K562 (cell line): Measurements from ENCODE around the gene FGF2. TPM values are rescaled to one million over a fixed set of nuclear protein-coding genes. Genes with fewer than 3 reads are reported as not detected.
A peak's percentile ranks its signal among the peaks of the same experiment; 100 is the strongest.

ENCODE experiments used
- ATF3 ChIP-seq, 2 experiments: fragments of 450-650 bp in 1 of 2; sonication (generic) in 1 of 2; formaldehyde crosslinking in 1 of 2; IDR thresholded peaks in 1 of 2; conservative IDR thresholded peaks in 1 of 2; 2 replicates each; pipeline versions ENCODE4 v1.6.1 to v1.8.1; 2016 to 2023; ENCODE audit warnings: mild to moderate bottlenecking in 2 of 2, moderate library complexity in 2 of 2, inconsistent platforms in 1 of 2, missing genetic modification reagents in 1 of 2
- CBX2 ChIP-seq: fragments of 200-600 bp; sonication (generic); IDR thresholded peaks from one replicate; pipeline ENCODE4 v1.6.1; 2012; ENCODE audit warnings: mild to moderate bottlenecking, low read length, inconsistent platforms; ENCODE audit not compliant: insufficient read depth, poor library complexity, severe bottlenecking
- CBX8 ChIP-seq: fragments of 200-600 bp; sonication (generic); IDR thresholded peaks from 2 replicates; pipeline ENCODE4 v1.6.1; 2012; ENCODE audit warnings: borderline replicate concordance, mixed run types, low read depth, mild to moderate bottlenecking, moderate library complexity, mixed read lengths, low read length, control low read depth, inconsistent platforms; ENCODE audit not compliant: poor library complexity, severe bottlenecking; ENCODE audit errors: extremely low read depth
- CREBBP ChIP-seq: IDR thresholded peaks from one replicate; pipeline ENCODE4 v1.6.1; 2012; ENCODE audit warnings: low read depth, mild to moderate bottlenecking, control low read depth, inconsistent platforms, low read length
- FOXJ3 ChIP-seq: sonication (generic); formaldehyde crosslinking; IDR thresholded peaks from 2 replicates; pipeline ENCODE4 v1.4.0; 2020; ENCODE audit warnings: mild to moderate bottlenecking, missing genetic modification reagents
- MAFG ChIP-seq: fragments of 450-650 bp; conservative IDR thresholded peaks from 2 replicates; pipeline ENCODE4 v1.6.1; 2016; ENCODE audit warnings: missing genetic modification characterization, missing compliant biosample characterization
- MCM7 ChIP-seq, 2 experiments: fragments of 450-650 bp; IDR thresholded peaks; 2 replicates each; pipeline ENCODE4 v1.6.1; 2016 to 2018
- PTBP1 ChIP-seq: fragments of 200-400 bp; formaldehyde crosslinking; IDR thresholded peaks from 2 replicates; pipeline ENCODE4 v1.6.1; 2017; ENCODE audit warnings: low read depth, low read length
- RHOXF2B ChIP-seq: fragments of 250-450 bp; sonication (Bioruptor Pico); conservative IDR thresholded peaks from 2 replicates; pipeline ENCODE4 v1.5.1; 2021
- SAP30 ChIP-seq: fragments of 200-600 bp; sonication (generic); IDR thresholded peaks from 2 replicates; pipeline ENCODE4 v1.6.1; 2012; ENCODE audit warnings: borderline replicate concordance, low read depth, mild to moderate bottlenecking, moderate library complexity, low read length, control low read depth, inconsistent platforms; ENCODE audit not compliant: insufficient read depth, poor library complexity, severe bottlenecking
- SLC30A9 ChIP-seq: fragments of 250-450 bp; sonication (Bioruptor Pico); IDR thresholded peaks from 2 replicates; pipeline ENCODE4 v1.8.0; 2022; ENCODE audit warnings: mild to moderate bottlenecking, moderate library complexity
- TBL1XR1 ChIP-seq, 2 experiments: IDR thresholded peaks; 2 replicates each; pipeline ENCODE4 v1.6.1; 2012; ENCODE audit warnings: improper control_type of control experiment in 2 of 2, low read length in 2 of 2, mild to moderate bottlenecking in 1 of 2
- ZNF354B ChIP-seq: fragments of 250-450 bp; sonication (Bioruptor Pico); IDR thresholded peaks from 2 replicates; pipeline ENCODE4 v1.4.0; 2020
- ZNF407 ChIP-seq: fragments of 450-650 bp; IDR thresholded peaks from 2 replicates; pipeline ENCODE4 v1.6.1; 2016; ENCODE audit warnings: low read depth
- ZNF668 ChIP-seq: fragments of 250-450 bp; sonication (Bioruptor Pico); IDR thresholded peaks from 2 replicates; pipeline ENCODE4 v1.8.0; 2022; ENCODE audit warnings: mild to moderate bottlenecking, inconsistent platforms
- ZNF778 ChIP-seq: fragments of 450-650 bp; formaldehyde crosslinking; IDR thresholded peaks from 2 replicates; pipeline ENCODE4 v1.4.0; 2020; ENCODE audit warnings: mild to moderate bottlenecking, moderate library complexity
- ZNF785 ChIP-seq: fragments of 250-450 bp; sonication (Bioruptor Pico); IDR thresholded peaks from 2 replicates; pipeline ENCODE4 v1.4.0; 2020; ENCODE audit warnings: mild to moderate bottlenecking
- polyA plus RNA-seq, 8 experiments: library from polyadenylated mRNA; depleted of rRNA in 4 of 8; stranded (reverse) in 5 of 8; unstranded in 3 of 8; fragments of >200 nt; fragmentation: Nextera tagmentation in 2 of 8; fragmentation: Illumina TruSeq in 1 of 8; extraction: Ambion mirVana in 2 of 8; extraction: Trizol in 1 of 8; gene quantifications; 2 replicates each; pipeline versions ENCODE4 v1.2.1 to v1.2.3, GENCODE V29; 2011 to 2014; ENCODE audit warnings: inconsistent platforms in 1 of 8, missing spikeins in 1 of 8
- total RNA-seq, 7 experiments: library from RNA; depleted of rRNA in 6 of 7; stranded (reverse); fragments of >200 nt in 6 of 7; fragmentation: Illumina TruSeq in 2 of 7; extraction: Trizol in 2 of 7; gene quantifications; 2 replicates each; pipeline versions ENCODE4 v1.2.1 to v1.2.3, GENCODE V29; 2011 to 2021; ENCODE audit warnings: low replicate concordance in 1 of 7
- TF ChIP-seq, protein P1 (sequence below): fragments of 450-650 bp; IDR thresholded peaks from 2 replicates; pipeline ENCODE4 v1.6.1; 2014; ENCODE audit warnings: low read depth, mild to moderate bottlenecking, moderate library complexity, borderline replicate concordance

The FGF2 gene
- total and polyA plus RNA-seq, 9 of the 15 experiments (the other 6 are each of a cell fraction or from before 2014, with no cell fraction given): 2.5 to 19.4 (median 9.2) TPM

DNA sequence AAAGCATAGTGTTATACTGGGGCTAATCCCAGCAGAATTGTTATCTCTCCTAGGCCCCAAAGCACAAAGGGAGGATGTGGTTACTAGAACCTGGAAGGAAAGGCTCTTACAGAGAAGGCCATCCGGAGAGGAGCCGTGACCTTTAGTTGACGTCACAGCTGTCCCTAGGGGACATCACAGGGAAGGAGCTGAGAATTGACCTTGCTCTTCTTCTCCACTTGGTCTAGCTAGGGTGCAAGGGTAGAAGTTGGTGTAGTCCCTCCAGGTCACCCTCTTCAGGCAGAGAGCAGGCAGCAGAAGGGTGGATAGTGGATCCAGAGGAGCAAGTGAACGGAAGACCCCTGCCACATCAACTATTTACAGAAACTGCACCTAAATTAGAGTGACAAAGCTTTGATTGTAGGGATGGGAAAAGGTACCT is 22.8 kb upstream of the FGF2 start (continued):
- TF ChIP-seq FOXJ3 (no peak), CREBBP (no peak), CBX2 (no peak), SLC30A9 (CRISPR knock-in tag) (no peak), SAP30 (no peak), ZNF407 (no peak), ZNF785 (CRISPR knock-in tag) (no peak), CBX8 (no peak), ZNF778 (CRISPR knock-in tag) (no peak), RHOXF2B (no peak), MAFG (tag) (no peak), ZNF354B (no peak), ZNF668 (CRISPR knock-in tag) (no peak), TBL1XR1 (IDR thresholded peaks at IDR 0.05; ENCODE audit: low read length in 2 of 2) (0 out of 4 replicates have a peak, but pooled peaks of 1 of the 2 experiments have one; percentile 20), PTBP1 (no peak), MCM7 (IDR thresholded peaks at IDR 0.05) (no peak), ATF3 (IDR thresholded peaks at IDR 0.05) (peak; percentile 55), ATF3 (CRISPR knock-in tag; conservative IDR thresholded peaks at IDR 0.05) (no peak)
- TF ChIP-seq, protein P1, sequence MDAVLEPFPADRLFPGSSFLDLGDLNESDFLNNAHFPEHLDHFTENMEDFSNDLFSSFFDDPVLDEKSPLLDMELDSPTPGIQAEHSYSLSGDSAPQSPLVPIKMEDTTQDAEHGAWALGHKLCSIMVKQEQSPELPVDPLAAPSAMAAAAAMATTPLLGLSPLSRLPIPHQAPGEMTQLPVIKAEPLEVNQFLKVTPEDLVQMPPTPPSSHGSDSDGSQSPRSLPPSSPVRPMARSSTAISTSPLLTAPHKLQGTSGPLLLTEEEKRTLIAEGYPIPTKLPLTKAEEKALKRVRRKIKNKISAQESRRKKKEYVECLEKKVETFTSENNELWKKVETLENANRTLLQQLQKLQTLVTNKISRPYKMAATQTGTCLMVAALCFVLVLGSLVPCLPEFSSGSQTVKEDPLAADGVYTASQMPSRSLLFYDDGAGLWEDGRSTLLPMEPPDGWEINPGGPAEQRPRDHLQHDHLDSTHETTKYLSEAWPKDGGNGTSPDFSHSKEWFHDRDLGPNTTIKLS: no peak
